H1 (cell line): ENCODE data around the gene TUT1. TPM values are rescaled to one million over a fixed set of nuclear protein-coding genes. Genes with fewer than 3 reads are reported as not detected.

Experiments used
- CHD1 ChIP-seq: IDR thresholded peaks from 2 replicates; pipeline ENCODE4 v1.6.1; 2012; ENCODE audit warnings: low read depth, low read length, improper control_type of control experiment
- CHD7 ChIP-seq: fragments of 300-600 bp; sonication (generic); IDR thresholded peaks from 2 replicates; pipeline ENCODE4 v1.7.1; 2012; ENCODE audit warnings: low read length, moderate library complexity, mild to moderate bottlenecking, inconsistent platforms; ENCODE audit not compliant: insufficient replicate concordance
- SIX5 ChIP-seq: IDR thresholded peaks from 2 replicates; pipeline ENCODE4 v1.6.1; 2011; ENCODE audit warnings: mild to moderate bottlenecking, low read depth, low read length
- polyA plus RNA-seq, 7 experiments: library from polyadenylated mRNA; depleted of rRNA in 3 of 7; stranded (reverse) in 5 of 7; unstranded in 2 of 7; fragments of >200 nt in 5 of 7; fragments of 200-250 nt in 2 of 7; gene quantifications; 1 replicate in 5 of 7; 2 replicates in 1 of 7; 4 replicates in 1 of 7; pipeline versions ENCODE4 v1.2.1 to v1.2.3, GENCODE V29; 2011 to 2013; ENCODE audit warnings: missing spikeins in 2 of 7, mixed read lengths in 2 of 7
- total RNA-seq: library from RNA; stranded (reverse); fragmentation: NEBNext Ultra II Directional; extraction: Animal tissue kit (Norgen Biotek cat#: 25700); gene quantifications from 2 replicates; pipeline ENCODE4 v1.2.1, GENCODE V29; 2021

Gene TUT1
- total and polyA plus RNA-seq, 2 of the 8 experiments (the other 6 are each of a cell fraction or from before 2014, with no cell fraction given) = 17.8 to 24.6 TPM

- TF ChIP-seq CHD7 = no peak
- no peak for TF ChIP-seq SIX5
- no peak for TF ChIP-seq CHD1
Observed at GRCh38 chr11:62599901-62600300, 8.6 kb upstream of the TUT1 start (continued).
